K562 treated with DMSO at 1 percent for 48 hours (cell line): ENCODE results near the gene KATNA1. TPM values are rescaled to one million over a fixed set of nuclear protein-coding genes. Genes with fewer than 3 reads are reported as not detected.

Experiments
- total RNA-seq: library from RNA; unstranded; fragments of 300-600 nt; gene quantifications from 2 replicates; pipeline ENCODE4 v1.2.3, GENCODE V29; 2022; ENCODE audit warnings: low replicate concordance; ENCODE audit errors: extremely low read depth

The KATNA1 gene
- total RNA-seq, result not detected in 2 replicates

DNA sequence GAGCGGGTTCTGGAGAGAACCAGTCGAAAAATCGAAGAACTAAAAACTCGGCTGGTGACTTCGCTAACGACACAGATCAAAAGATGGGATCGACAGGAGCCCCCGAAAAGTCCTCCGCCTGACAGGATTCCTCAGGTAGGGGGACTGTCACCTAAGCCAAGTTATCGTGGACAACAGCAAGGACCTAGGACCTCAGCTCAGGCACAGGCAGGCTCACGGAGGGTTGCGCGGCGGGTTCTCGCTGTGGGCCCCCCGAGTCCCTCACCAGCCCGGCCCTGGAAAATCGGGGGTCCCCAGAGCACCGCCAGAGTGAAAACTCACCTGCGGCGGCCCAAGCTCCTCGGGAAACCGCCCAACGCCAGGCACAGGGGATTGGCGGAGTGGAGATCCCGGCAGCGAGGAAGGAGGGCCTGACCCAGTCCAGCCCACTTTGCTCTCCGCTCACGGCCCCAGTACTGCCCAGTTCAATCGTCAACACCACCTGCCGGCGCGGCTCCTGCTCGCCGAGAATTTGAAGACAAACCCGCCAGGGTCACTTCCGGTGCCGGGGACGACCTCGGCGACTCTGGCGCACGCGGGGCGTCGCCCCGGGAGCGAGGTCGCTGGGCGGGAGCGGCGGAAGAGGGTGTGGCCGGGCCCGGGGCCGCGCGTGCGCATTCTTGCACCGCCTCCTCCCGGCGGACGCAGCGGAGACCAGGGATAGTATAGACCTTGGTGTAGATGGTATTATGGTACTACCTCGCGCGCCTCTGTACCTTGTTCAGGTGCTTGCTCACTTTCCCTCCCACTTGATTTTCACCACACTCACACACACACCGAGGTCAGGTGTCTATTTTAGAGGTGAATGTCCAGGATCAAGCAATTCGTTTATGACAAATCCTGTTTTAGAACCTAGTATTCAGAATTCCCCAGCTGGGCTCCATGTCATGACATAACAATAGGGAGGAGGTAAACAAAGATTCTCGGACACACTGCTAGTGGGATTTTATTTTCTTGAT, at the start of gene KATNA1:
Gene KATNA1 (minus strand): TSS at position 567 of the 998 bp plus-strand sequence. CDS start 10,167 bp downstream, outside the sequence.

DNA sequence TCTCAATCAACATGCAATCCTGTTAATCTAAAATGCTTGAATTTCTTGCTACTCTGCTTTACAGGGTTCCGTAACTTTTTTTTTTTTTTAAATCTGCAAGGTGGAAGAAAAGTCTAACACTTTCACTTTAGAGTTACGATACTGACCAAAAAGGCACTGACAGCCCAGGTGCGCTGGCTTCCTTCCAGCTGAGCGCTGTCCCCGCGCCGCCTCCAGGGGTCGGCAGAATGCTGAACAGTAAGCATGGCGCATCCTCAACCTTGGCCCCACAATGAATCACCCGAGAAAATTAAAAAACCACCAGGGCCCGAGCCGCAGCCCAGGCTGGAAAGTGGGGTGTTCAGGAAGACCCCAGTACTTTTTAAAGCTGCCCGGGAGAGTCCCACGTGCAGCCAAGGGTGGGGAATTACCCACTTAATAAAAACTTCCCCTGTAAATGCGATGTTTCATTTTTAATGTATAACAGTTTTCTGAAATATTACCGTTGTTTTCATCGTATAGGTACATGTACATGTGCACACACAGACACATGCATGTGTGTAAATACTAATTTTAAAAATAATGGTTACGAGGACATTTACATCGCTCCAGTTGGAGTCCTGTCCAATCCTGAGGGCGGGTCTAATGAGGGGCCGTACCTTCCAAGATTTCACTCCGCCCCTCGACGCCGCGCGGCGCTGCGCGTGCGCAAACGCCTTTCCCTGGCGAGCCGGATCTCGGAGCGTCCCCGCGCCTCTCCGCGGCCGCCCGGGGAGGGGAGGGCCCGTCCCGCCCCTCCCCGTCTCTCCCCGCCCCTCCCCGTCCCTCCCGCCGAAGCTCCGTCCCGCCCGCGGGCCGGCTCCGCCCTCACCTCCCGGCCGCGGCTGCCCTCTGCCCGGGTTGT, 82.7 kb downstream of the KATNA1 start, which contains the start of gene GINM1:
Gene GINM1 (plus strand): TSS at position 849 of the 883 bp plus-strand sequence. CDS start 40 bp downstream, outside the sequence.

DNA sequence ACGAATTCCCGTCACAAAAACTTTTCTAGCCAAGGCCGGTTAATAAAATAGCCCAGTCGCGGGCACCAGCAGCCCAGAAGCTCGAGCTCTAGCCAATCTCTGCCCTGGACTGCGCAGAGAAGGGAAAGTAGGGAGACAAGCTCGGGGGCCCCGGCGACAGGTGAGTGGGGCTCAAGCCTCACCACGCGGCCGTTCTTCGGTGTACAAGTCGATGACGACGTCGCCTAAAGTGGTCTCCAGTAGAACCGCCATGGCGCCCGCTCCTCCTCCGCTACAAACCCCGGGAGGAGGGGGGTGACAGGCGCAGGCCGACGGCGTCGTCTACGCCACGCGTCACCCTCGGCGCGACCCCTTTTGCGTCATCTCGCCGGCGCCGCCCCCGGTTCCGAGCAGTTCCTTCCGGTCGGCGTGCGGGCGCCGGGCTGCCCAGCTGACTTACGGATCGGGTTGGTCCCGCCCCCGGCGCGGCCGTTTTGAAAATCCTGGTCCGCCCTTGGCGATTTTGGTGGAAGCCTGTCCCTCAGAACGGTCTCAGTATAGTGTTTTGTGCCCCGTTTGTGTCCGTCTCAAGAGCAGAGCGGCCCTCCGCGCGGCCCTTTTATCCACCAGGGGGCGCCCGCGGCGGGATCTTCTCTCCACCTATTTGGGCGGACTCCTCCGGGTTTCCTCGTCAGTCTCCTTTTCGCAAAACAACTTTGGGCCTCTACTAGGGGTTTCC, 102.6 kb downstream of the KATNA1 start, which contains the start of gene PPIL4:
Gene PPIL4 (minus strand): TSS at position 290 of the 718 bp plus-strand sequence. CDS start 38 bp downstream, at position 252.

Other genes starting within 250 kb of the KATNA1 start
- gene SUMO4, start 248.5 kb downstream of the KATNA1 start, total RNA-seq, result not detected in 2 replicates
- not detected in 2 replicates for gene ZC3H12D, start 163.7 kb downstream of the KATNA1 start, total RNA-seq
- not detected in 2 replicates for gene PPIL4, start 102.7 kb downstream of the KATNA1 start, total RNA-seq
- gene GINM1, start 82.3 kb downstream of the KATNA1 start, total RNA-seq, result not detected in 2 replicates
- gene LATS1, start 69.4 kb upstream of the KATNA1 start, total RNA-seq, result not detected in 2 replicates
- not detected in 2 replicates for gene NUP43, start 97.8 kb upstream of the KATNA1 start, total RNA-seq
- gene PCMT1, start 101.0 kb upstream of the KATNA1 start, total RNA-seq, result not detected in 2 replicates
- not detected in 2 replicates for gene LRP11, start 215.6 kb upstream of the KATNA1 start, total RNA-seq
- not detected in 2 replicates for gene RAET1E, start 249.4 kb upstream of the KATNA1 start, total RNA-seq